NCI-H460 (cell line): ENCODE data around the gene OTOG. TPM values are rescaled to one million over a fixed set of nuclear protein-coding genes. Genes with fewer than 3 reads are reported as not detected.

Source experiments
- DNase-seq: peaks from one replicate; pipeline ENCODE4 v3.0.0-alpha.2; 2016; ENCODE audit warnings: low read depth; ENCODE audit errors: extremely low read depth
- total RNA-seq: library from RNA; depleted of rRNA; stranded (reverse); fragments of >200 nt; shearing (Covaris generic); gene quantifications from 2 replicates; pipeline ENCODE4 v1.2.3, GENCODE V29; 2014

Gene OTOG
- total RNA-seq, 1 experiment from 2014 or later: not detected

DNA sequence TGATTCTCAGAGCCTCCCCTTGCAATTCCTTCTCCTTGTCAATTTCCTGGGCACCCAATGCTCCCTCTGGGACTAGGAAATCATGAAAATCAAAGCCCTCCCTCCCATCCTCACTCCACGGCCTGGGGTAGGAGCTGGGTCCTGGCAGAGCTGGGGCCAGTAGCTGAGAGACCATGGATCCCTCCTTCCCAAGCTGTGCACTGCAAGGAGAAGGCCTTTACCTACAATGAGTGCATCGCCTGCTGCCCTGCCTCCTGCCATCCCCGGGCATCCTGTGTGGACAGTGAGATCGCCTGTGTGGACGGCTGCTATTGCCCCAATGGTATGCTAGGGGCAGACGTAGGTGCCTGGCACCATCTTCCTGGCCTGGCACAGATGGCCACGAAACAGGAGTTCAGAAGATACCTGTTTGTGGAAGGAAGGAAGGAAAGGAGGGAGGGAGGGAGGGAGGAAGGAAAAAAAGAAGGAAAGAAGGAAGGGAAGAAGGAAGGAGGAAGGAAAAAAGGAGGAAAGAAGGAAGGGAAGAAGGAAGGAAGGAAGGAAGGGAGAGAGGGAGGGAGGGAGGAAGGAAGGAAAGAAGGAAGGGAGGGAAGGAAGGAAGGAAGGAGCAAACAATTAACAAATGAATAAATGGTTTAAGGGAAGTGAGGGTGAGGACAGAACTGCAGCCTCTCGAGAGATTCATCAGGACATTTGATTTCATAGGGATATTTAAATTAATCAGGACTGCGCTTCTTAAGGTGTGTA, 12.5 kb downstream of the OTOG start:
- DNase-seq: no peak

DNA sequence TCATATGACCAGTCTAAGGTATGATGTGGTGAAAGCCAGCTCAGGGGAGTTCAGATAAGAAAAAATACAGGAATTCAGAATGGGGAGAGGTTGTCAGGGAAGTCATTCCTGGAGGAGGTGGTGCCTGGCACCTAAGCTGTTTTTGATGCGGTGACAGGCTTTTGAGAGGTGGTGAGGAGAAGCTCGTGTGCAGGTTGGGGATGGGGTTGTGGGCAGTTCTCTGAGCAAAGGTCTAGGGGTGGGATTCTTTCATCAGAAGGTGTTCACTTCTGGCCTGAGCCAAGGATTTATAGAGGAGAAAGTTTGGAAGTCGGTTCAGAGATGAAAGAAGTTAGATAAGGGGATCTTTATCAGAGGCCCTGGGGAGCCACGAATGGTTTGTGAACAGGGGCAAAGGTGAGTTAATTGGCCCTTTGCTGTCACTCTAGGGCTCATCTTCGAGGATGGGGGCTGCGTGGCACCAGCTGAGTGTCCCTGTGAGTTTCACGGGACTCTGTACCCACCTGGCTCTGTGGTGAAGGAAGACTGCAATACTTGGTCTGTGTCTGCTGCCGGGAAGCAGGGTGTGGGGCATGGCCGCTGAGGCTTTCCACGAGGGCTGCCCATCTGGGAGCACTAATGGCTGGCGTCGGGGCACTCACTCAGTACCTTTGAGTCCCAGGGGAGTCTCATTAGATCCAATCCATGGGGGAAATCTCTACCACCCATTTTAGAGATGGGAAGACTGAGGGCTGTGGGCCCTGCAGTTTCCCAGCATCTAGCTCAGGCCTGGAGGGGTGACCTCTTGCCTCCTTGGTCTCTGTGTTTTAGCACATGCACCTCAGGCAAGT, 13.4 kb downstream of the OTOG start:
- no peak for DNase-seq

DNA sequence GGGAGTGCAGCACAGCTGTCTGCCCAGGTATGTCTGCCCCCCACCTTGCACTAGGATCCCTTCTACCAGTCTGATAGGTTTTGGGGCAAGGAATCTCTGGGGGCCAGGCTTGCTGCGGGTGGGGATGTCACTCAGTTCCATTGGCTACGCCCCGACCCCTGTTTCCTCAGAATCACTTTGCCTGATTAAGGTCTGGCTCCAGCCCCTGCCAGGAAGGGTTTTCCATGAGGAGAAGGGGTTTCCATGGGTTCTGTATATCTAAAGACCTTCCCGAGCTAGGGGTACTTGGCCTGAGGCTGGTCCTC, 14.0 kb downstream of the OTOG start:
- DNase-seq: no peak

DNA sequence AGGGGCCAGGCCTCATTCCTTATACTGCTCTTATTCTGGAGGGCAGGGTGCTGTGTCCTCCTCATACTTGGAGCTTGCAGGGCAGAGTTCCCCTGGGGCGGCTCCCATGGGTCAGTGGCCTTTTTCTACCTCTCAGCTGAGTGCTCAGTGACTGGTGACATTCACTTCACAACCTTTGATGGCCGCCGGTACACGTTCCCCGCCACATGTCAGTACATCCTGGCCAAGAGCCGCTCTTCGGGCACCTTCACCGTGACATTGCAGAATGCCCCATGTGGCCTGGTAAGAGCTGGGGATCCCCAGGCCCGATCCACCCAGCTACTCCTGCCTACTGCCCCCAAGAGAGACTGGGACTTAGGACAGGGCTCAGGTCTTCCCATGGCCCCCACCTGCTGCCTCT, 14.5 kb downstream of the OTOG start:
- DNase-seq: no peak

DNA sequence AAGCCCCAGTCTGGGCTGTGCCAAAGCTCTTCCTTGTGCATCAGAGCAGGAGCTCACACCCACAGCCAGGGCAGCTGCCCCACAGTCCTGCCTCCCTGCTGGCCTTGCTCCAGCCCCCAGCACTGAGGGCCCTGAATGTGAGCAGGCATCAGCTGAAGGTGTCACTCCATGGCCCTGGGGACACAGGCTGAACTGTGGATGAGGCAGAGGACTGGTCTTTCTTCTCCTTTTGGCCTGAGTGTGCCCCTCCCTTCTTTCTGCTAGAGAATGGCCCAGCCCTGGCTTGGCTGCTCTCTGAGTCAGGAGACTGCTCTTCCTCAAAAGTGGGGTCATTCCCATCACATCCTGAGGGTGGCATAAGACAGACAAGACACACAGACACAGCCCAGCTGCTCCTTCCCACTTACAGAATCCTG, 16.2 kb downstream of the OTOG start:
- DNase-seq: no peak

DNA sequence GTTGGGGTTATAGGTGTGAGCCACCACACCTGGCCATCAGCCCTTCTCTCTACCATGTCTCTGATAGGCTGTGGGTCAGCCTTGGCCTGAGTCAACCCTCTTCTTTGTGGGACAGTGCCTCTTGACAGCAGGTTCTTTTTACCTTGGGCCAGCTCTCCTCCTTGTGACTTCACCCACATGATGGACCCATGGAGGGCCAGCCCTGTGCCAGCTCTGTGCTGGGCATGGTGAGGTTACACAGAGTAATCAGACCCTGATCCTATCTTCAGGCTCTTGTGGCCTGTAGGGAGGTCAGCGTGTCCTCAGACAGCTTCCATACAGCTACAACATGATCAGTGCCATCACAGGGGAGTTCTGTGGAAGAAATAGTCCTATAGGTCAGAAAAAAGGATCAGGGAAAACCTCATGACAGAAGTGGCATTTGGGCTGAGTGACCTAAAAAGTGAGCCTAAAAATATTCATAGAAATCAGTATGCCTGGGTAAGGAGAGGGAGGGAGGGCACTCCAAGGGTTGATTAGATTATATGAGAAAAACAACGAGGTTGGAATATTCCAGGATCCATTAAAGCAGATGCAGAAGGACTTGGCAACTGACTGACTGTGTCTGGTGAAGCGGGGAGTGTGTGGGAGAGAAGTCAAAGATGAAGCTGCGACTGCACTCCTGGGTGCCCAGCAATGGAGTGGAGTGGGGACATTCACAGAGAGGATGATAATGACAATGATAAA, 17.1 kb downstream of the OTOG start:
- DNase-seq: no peak

DNA sequence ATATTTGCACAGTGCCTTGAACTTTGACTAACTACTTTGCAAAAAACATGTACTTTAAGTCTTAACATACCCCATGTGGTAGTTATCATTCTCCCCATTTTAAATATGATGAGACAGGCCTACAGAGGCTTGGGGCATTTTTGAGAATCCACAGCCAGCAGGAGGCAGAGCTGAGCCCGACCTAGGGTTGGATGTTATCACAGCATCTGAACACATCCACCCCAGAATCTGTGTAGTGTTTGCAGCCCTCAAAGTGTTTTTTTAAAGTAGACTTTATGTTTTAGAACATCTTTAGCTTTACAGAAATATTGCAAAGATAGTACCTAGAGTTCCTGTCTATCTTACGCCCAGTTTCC, 17.6 kb downstream of the OTOG start:
- no peak for DNase-seq

DNA sequence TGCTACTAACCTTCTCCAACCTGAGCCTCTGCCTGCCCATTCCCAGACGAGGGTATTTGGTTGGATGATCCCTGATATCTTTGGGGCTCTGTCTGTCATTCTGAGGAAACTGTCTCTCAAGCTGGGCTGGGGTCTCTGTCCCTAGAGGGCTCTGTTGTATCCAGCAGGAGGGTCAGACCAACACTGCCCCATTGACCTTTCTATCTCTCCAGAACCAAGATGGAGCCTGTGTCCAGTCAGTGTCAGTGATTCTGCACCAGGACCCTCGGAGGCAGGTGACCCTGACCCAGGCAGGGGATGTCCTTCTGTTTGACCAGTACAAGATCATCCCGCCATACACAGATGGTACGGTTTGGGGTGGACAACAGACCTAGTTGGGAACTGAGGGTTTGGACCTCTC, 21.9 kb downstream of the OTOG start:
- DNase-seq: no peak

DNA sequence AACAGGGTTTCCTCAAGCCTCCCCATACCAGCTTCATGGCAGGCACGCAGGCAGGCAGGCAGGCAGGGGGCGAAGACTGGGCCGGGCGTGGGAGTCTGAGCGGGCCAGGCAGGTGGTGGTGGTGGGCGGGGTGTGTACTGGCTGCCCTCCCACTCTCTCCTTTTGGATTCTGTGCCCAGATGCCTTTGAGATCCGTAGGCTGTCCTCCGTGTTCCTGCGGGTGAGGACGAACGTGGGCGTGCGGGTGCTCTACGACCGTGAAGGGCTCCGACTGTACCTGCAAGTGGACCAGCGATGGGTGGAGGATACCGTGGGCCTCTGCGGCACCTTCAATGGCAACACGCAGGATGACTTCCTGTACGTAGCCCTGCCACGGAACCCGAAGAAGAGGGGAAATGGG, 23.0 kb downstream of the OTOG start:
- DNase-seq: no peak

DNA sequence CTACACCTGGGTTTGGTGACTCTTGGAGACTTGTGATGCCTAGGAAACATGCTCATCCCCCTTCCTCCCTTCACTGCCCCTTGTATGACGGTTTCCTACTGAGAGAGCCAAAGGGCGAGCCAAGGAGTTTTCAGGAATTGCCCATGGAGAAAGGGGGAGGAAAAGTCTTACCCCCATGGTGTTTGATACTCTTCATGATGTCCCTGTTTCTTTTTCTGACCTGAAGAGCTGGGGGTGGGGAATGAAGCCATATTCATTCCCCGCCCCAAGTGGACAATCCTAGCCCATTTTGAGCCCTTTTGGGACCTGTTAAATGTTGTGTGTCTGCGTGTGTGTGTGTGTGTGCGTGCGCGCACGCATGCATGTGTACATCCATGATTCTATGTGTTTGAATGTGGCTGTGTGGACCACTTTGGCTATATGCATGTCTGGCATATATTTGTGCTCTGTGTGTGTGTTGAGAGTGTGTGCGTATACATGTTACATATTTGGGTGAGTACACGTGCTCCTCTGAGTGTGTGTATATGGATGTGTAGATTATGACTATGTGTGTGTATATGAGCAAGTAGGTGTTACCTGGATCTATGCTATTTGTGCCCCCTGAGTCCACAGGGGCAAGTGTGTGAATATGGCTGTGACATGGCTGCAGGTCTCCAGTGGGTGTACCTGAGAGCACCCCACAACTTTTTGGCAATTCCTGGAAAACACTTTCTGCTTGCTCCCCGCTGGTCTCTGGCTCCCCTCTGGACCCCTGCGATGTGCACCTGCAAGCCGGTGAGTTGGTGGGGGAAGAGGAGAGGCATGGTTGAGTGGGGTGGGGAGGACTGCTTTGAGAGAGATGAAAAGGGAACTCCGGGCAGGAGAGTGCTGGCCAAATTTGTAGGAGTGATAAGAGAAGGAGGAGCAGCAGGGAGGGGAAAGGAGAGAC, 24.6 kb downstream of the OTOG start:
- no peak for DNase-seq

DNA sequence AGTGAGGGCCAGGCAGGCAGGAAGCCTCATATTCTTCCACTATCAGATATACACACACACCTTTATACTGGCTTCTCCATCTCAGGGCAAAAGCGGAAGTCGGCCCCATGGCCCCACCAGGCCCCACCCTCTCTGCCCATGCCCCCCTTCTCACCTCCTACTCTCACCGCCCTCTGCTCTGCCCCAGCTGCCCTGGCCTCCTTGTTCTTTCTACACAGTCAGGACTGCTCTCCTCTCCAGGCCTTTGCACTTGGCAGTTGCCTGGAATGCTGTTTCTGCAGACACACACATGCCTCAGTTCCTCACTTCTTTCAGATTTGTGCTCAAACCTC, 25.3 kb downstream of the OTOG start:
- DNase-seq: no peak

DNA sequence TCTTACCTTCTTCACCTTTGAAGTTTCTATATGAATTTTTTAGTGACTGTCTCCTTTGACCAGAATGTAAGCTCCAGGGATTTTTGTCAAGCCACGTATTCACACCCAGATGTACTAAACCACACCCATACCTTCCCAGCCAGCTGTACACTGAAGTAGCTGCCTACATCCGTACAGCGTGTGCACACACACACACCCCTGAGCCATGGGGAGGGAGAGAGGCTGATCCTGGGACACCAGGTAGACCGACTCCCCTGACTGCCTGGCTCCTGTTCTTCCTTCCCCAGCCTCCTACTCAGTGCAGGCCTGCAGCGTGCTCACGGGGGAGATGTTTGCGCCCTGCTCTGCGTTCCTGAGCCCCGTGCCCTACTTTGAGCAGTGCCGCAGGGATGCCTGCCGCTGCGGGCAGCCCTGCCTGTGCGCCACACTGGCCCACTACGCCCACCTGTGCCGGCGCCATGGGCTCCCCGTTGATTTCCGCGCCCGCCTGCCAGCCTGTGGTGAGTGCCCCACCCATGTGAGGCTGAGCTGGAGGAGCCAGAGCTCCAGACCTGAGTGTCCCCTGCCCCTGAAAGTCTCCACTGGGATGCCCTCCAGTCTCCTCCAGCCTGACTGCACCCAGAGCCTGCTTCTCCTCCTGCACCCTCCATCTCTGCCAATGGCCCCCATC, 25.9 kb downstream of the OTOG start:
- no peak for DNase-seq

DNA sequence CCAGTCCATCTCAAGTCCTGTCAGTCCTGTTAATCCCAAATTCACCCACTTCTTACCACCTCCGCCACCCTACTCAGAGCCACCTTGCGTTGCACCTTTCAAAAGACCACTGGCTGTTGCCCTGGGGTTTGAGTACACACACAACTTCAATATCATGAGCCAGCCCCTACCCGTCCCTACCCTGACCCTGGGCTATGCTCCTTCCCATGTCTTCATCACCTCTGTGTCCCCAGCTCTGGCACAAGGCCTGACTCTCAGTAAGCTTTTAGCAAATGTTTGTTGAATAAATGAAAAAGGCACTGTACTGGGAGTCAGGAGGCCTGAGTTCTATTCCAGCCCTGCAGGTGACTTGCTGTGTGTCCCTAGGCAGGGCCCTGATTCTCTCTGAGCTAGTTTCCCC, 26.5 kb downstream of the OTOG start:
- no peak for DNase-seq

DNA sequence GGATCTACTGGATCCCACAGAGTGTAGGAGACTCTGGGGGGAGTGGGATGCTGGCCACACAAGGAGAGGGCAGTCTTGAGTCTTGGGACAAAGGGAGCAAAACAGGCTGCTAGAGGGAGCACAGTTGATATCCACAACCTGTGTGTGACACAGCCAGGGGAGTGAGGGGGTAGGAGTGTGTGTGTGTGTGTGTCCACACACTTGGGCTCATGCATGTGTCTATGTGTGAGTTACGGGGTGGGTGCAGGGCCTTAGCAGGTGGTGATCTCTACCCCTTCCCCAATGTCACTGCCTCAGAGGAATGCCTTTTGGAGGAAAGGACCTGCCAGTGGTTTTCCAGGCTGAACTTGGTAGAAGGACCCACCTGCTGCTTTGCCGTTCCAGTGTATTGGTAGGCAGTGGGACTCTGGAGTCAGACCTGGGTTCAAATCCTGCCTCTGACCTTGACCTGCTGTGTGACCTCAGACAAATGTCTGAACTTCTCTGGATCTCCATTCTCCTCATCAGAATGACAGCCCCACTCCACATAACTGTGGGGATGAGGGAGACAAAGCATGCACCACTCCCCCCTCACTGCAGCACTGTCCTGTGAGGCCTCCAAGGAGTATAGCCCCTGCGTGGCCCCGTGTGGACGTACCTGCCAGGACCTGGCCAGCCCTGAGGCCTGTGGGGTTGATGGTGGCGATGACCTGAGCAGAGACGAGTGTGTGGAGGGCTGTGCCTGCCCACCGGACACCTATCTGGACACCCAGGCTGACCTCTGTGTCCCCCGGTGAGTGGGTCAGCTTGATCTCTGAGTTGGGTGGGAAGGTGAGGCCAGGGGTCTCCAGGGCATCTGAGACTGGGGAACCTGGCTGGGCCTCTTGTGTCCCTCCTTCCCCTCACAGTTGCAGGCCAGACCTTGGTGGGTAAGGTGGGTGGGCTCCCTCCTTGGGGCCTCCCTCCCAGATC, 27.4 kb downstream of the OTOG start:
- no peak for DNase-seq

DNA sequence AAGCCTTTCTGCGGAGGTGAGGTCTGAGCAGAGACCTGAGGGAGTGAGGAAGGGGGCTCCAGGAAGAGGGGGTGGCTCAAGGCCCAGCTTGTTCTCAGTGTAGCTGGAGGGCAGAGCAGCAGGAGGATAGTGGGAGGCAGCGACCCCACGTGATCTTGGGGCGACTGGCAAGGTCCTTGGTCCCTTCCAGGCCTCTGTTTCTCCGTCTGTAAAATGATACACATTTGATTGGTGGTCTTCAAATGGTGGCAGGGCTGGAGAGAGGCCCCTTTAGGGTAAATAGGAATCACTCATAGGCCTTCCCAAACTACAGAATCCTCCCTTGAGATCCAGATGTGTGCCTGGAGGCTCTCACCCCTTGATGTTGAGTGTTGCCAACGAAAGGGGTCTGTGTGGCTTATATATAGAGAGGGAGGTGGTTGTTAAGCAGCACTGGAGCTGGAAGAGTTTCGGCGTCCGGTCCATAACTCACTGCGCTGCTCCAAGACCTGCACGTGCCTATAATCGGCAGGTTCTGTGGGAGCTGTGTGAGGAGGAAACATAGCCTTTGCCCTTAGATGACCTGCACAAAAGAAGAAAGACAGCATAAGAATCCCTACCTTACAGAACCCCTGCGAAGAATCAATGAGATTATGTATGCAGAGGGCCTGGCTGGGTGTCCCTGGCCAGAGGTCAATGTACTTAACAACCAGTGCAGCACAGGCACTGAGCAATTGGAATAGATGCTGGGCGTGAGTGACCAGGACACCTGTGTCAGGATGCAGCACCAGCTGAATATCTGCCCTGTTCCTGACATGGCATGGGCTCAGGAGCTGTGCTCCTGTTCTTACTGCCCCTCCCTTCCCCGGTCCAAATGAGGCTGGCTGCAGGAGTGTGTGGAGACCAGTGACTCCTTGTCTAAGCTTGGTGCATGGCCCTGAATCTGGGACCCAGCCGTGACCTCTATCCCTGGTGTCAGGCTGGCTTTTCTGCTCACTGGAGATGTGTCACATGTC, 28.7 kb downstream of the OTOG start:
- no peak for DNase-seq

DNA sequence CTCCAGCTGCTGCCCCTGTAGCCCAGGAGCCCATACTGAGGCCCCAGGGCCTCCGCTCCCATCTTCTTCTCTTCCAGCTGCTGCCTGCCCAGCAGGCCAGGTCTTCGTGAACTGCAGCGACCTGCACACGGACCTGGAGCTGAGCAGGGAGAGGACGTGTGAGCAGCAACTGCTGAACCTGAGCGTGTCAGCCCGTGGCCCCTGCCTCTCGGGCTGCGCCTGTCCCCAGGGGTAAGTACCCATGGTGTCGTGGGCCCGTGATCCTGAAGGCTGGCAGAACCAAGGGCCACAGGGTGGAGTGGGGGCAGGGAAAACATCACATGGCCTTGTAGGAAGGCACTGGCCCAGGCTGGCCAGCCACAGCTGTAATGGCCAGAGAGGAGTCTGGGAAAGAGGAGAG, 31.2 kb downstream of the OTOG start:
- no peak for DNase-seq

DNA sequence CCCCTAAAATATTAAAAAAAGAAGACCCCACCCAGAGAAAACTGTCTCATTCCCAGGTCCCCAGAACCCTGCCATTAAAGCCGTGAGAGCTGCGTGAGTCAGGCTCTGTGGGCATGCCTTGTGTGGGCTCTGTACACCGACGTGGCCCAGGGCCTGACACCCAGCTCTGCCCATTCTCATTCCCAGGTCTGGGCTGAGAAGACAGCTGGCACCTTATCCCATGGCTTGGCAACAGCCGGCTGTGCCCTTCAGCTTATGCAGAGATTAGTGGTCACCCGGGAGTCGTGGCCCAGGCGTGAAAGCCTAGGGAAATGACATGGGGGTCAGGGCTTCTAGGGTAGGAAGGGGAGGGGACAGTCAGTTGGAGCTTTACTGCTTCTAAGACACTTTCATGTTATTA, 31.9 kb downstream of the OTOG start:
- DNase-seq: no peak

DNA sequence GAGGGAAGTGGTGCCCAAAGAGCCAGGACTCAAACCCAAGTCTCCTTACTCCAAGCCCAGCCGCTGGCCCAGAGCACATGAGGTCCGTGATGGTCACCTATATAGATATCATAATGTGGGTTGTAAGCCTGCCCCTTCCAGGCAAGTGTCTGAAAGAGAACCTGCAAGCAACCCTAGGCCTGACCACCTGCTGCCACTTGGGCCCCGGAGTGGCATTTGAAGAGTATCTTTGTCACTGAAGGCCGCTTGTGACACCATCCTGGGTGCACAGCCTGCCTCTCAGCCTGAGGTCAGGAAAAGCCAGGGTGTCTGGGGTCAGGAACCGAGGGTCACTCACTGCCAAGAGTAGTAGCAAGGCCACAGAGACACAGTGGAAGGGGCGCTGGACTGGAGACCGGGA, 32.4 kb downstream of the OTOG start:
- DNase-seq: no peak
